KBM-7 (cell line): Measurements from ENCODE around the gene DIP2C.
A peak's percentile ranks its signal among the peaks of the same experiment; 100 is the strongest.
"Not testable (repeated sequence)": the region's sequence is repeated elsewhere in the genome, so short reads cannot be mapped to it uniquely, and the experiment has no call there.

ENCODE experiments used
- DNase-seq: peaks from one replicate; pipeline ENCODE4 v3.0.0-alpha.2; 2015
- in situ Hi-C: fragments of 300-500 bp; cut with MboI; formaldehyde crosslinking; loops from 2 replicates; pipeline ENCODE4 v1.14.3; 2020; ENCODE audit warnings: low sequenced_read_pairs, low pct_unique_long_range_greater_than_20kb, mixed read lengths

The DIP2C gene

DNA sequence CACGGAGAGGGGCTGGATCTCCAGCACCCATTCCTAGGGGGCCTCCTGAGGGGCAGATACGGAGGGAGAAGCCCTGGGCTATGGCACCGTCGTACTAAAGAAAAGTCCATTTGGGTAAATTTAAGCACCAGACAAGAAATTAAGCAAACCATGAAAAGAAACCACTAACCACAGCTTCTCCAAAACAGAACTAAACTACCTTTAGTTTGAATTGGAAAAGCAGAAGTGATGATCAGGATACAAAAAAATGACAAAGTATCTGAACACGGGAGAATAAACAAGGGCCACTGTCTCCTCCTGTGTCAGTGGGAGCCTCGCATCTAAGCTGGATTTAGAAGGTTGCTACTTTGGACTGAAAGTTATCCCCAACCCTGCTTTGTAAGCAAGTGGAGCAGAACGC lies 69.1 kb downstream of the DIP2C start:
- peak; percentile 70 for DNase-seq
- in situ Hi-C loops: no loop called here

DNA sequence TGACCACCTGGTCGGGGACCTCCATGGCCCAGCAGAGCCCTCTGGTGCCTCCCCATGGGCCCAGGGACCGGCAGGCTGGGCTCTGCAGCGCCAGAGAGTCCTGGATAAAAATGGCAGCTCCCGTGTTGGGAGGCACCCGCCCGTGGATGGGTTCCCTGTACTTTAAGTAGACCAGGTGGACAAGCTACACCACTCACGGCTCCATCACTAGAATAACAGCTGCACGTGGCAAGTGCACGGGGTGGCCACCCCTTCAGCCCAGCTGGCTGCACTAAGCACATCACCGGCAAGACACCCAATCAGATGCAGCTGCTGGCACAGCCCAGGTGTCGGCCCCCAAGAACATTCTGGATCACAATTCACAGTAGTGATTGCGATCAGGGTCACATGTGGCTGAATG lies 69.8 kb downstream of the DIP2C start:
- in situ Hi-C loops: no loop called here
- no peak for DNase-seq

DNA sequence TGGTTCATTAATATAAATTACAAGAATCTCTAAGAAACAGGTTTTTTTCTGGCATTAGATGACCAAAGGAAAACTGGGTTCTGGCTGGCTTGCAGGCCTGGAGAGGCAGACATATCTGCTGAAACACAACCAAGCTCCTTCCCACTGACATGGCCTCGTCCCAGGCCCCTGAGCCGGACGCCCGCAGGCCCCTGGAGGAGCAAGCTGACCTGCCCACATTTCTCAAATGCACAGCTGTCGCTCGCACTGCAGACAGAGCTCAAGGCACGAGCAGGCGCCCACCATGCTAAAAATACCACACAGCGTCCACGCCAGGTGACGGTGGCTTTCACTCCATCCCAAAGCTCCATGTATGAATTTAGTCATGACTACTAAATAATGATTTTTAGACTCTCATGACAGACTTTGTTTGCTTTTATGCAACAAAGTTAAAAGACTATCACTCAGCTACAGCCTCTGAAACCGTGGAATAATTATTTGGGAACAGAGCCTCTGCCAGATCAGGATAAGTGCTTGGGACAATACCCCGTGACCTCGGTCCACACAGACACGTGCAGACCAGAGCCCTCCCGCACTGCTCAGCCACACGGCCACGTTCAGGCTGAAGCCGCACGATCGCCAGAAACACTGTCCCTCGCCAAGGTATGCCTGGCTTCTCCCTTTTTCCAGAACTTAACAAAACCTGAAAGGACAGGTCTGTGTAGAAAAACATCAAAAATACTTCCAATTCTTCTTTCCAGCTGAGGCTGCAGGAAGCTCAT lies 71.1 kb downstream of the DIP2C start:
- in situ Hi-C loops: no loop called here
- DNase-seq: no peak

DNA sequence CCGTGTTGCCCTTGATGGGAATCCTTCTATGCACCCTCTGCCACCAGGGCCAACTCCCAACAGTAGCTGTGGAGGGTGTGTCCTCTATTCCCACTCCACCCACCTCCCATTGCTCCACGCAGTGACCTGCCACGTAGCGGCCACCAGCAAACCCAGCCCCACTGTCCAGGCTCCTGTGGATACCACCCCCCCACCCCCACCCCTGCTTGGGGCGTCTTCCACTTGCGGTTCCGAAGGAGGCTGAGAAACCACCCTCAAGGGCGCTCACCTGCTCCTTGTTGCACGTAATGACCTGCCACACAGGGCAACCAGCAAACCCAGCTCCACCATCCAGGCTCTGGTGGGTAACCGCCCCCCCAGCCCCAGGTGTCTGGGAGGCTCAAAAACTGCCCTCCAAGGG lies 72.0 kb downstream of the DIP2C start:
- in situ Hi-C loops: no loop called here
- no peak for DNase-seq

DNA sequence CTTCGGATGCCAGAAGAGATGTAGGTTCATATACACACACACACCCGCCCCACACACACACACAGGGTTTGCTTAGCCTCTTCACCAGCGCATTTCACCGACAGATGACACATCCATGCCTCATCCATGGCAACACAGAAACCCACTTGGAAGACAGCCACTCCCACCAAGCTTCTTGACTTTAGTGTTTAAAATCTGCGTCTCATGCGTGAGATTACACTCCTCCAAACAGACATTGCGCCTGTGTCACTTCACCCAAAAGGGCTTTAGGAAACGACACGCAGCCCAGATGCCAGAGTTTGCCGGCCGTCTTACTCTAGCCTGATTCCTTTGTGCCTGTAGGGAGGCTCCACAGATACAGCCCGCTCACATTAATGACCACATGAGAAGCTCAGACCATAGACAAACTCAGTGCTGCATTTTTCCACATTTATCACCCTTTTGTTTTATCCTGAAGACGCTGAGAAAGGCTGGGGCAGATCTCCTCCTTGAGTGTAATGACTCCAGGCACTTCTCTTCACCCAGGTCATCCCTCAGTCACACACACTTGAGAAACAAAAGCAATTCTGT lies 73.8 kb downstream of the DIP2C start:
- in situ Hi-C loops: no loop called here

DNA sequence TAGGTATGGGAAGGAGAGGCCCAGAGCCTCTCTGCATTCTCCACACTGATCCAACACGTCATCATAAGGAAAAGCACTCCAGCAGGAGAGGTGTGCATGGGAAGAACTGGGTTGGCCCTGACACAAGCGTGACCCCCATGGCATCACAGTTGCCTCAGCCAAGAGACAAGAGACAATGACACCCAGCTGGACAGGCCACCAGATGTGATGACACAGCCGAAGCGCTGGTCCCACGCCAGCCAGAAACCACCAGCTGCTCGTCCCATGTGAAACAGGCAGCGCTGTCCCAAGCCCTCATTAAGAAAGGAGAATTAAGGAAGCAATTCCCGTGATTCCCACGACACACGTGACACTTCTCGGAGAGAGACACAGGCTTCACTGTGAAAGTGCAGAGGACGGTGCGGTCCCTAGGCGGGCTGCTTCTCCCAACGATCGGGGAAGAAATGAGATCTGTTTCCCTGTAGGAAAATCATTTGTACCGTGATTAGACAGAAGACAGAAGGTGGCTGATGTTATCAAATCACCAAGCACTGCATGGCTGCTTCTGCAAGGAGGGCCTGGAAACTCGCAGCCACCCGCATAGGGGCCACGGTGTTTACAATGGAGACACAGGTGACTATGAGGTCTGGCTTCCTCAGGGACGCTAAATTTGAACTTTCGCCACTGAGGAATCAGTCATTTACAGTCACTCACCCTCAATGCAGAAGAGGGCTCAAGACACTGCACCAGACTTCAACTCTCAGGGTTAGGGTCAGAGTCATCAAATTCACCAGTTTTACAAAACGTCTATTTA lies 74.5 kb downstream of the DIP2C start:
- in situ Hi-C loops: no loop called here
- DNase-seq: no peak

More for the DNA sequence above, 73.8 kb downstream of the DIP2C start:
- DNase-seq: no peak

DNA sequence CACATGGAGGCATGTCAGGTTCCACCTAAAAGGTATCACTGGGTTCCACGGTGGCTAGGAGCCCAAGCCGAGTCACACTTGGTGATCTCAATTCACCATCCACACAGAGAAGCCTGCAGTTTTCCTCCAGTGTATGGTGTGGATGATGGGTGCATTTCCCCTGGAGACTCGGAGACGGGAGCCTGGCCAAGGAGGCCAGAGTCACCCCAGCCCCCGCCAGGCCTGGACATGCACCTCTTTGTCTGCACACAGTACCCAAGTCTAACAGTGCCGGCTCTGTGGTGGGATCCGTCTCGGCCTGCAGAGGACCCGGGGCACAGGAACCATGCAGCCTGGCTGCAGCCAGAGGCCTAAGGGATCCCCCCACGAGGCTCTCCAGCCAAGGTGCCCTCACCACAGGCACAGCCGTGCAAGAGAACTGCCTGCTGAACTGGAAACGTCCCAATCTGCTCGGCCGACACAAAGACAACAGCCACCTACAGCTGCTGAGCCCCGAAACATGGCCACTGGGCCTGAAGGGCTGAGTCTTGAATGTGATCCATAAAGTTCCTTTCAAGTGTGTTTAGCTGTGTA lies 75.2 kb downstream of the DIP2C start:
- no peak for DNase-seq
- in situ Hi-C loops: no loop called here

DNA sequence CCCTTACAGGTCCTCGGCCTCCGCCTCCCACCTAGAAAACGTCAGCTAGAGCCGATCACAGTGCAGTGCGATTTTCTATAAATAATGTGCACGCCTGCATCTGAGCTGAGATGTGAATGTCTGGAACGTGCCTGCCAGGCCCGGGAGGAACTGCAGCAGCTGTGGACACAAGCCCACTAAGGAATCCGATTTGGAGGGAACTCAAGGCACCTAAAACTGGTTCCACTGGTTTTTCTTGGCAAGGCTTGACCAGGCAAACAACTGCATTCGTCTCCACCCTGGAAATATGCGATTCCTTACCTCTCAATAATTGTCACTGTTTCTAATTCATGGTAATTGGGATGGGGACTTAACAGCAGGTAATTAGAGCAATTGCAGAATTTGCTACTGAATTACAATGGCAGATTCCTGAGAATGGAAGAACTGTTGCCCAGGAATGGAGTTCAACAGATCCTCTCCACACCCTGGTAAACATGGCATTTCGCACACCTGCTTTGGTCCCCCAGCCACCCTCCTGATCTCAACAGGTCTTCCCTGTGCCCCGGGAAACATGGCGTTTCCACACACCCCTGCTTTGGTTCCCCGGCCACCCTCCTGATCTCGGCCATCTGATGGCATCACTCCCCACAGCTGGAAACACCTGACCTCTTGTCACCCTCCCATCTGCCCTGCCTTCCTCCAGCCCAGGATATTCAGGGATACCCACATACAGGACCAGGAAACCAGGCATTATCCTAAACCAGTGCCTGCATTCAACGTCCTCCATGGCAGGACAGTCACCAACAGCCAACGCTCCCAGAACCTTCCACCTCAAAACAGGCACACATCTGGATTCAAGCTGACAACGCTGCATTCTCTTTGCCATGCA lies 76.0 kb downstream of the DIP2C start:
- DNase-seq: no peak
- in situ Hi-C loops: no loop called here

DNA sequence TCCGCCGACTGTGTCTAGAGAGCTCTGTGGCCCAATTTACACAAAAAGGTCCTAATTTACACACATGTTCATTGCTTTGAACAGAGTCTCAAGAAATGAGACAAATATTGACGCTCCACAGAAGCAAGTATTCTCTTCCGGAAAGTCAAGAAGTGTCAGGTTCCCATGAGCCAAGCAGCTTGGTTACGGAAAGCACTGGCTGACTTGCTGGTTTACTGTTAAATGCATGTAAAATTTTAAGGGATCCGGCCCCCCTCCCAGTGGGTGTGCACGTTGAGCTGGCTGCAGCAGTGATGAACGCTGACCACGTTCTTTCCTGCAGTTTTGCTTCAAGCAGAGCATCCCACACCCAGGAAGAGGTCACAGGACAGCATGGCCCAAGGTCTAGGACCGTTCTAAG lies 76.8 kb downstream of the DIP2C start:
- no peak for DNase-seq
- in situ Hi-C loops: no loop called here

DNA sequence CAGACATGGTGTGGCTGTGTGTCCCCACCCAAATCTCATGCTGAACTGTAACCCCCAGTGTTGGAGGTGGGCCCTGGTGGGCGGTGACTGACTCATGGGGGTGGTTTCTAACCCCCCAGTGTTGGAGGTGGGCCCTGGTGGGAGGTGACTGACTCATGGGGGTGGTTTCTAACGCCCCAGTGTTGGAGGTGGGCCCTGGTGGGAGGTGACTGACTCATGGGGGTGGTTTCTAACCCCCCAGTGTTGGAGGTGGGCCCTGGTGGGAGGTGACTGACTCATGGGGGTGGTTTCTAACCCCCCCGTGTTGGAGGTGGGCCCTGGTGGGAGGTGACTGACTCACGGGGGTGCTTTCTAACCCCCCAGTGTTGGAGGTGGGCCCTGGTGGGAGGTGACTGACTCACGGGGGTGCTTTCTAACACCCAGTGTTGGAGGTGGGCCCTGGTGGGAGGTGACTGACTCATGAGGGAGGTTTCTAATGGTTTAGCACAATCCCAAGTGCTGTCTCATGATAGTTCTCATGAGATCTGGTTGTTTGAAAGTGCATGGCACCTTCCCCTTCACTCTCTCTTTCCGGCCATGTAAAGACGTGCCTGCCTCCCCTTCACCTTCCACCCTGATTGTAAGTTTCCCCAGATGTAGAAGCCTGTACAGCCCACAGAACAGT lies 78.7 kb downstream of the DIP2C start:
- in situ Hi-C loops: not testable (repeated sequence)

DNA sequence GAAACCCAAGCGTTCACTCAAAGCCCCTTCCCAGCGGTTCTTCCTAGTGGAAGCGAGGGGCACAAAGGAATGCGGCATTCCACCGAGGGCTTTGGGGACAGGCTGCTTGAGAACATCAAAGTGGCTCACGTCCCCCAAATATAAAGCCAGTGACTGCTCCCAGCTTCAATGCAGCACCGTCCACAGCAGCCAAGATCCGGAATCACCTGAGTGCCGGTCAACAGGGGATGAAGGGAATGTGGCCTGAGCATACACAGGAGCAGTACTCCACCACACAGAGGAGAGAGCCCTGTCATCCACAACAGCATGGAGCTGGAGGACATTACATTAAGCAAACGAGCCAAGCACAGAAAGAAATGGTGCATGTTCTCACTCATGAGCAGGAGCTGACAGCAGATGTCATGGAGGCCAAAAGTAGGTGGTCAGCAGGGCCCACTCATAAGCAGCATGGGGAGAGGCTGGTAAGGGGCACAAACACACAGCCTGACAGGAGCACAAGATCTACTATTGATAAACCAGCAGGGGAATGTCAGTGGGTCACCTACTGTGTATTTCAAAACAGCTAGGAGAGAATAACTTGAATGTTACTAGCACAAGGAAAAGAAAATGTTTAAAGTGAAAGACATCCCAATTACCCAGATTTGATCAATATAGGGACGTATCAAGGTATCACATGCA lies 79.5 kb downstream of the DIP2C start:
- in situ Hi-C loops: no loop called here
- no peak for DNase-seq

More for the DNA sequence above, 78.7 kb downstream of the DIP2C start:
- not testable (repeated sequence) for DNase-seq

DNA sequence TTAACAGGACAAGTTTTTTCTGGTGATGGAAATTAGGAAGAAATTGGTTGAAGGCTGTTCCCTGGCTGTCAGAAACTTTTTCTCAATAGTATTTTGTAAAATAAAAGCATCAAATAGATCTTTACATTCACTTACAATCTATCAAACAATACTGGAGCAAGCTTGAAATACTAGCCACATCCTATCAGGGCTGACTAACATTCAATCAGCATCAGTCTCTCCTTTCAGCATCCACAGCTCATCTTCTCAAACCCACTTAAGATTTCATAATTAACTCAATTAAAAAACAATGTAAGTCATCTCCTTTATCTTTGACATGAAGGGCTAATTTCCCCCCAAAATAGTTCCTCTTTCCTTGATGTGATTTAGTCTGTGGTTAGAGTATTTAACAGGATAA lies 80.2 kb downstream of the DIP2C start:
- DNase-seq: no peak
- in situ Hi-C loops: no loop called here

DNA sequence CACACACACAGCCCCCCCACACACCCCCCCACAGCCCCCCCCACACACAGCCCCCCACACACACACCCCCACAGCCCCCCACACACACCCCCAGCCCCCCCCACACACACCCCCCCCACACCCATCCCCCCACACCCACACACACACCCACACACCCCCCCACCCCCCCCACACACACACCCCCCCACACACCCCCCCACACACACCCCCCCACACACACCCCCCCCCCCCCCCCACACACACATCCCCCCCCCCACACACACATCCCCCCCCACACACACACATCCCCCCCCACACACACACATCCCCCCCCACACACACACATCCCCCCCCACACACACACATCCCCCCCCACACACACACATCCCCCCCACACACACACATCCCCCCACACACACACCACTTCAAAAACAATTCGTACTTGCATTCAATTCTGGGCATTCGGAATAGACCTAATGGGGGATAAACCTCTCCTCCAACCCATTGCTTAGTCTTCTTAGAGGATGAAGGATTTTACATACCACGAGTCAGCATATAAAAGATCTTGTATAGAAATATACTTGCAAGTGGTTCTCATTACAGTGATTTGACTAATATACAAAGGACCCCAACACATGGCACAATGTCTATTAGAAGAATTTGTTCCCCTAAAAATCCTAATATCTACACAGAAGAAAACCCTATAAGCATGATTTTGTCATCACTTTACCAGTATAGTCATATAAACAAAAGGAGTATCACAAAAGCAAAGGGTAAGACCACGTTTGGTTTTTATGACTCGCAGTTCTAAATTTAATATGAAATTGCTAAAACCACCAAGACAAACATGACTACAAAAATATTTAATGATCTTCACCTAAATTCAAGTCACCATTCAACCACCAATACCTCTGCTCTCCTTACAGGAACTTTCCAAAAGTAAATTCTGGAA lies 80.9 kb downstream of the DIP2C start:
- DNase-seq: no peak
- in situ Hi-C loops: no loop called here

DNA sequence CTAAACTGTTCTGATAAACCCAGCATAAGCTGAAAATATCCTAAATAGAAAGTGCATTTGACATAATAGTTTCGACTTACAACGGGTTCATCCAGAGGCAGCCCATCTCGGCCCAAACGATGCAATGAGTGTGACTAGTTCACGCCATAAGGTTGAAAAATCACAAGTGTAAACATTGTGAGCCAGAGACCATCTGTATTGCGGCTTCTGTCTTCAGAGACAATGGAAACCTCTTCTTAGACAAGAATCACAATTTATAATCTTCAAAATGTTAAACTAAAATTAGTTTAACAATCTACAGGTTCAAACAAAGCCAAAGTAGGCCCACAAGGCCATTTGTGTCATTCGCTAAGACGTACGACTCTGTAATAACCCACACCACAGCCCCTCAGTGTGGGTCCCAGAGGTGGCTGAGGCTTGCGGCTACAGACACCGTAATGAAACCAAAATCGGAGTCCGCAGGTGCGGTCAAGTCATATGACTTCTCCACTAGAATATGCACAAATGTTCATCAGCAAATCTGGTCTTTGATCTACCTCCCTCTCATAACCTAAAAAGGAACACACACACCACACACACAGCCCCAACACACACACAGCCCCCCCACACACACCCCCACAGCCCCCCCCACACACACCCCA lies 81.8 kb downstream of the DIP2C start:
- in situ Hi-C loops: no loop called here
- DNase-seq: no peak

DNA sequence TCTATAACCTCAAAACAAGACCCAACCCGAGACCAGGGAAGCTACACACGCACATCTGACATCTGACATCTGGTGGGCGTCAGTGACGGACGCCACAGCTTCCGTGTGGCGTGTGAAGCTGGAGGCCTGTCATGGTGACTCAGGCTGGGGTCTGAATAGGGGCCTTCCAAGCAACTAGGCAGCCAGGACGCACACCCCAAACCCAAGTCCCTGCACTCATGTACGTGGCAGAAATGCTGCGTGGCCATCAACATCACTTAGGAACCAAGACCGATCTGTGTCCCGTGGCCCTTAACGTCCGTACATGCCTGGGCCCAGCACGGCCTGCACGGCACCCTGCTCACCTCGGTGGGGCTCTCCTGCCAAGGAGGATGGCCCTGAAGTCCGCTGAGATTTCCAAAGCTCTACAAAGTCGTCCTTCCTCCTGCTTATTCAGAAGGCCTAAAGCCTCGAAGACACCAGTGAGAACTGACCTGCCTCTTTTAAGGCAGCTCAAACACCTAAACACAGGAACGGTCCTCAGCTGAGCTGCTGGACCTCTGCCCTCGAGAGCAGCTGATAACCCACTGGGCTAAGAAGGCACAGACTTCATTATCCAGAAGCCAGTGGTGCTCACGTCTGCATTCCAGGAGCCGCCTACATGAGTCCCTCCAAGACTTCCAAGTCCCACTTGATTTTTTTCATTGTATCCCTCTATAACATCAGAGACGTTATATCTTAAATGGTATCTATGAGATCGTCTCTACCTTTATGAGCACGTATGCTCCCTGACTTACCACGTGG lies 82.5 kb downstream of the DIP2C start:
- no peak for DNase-seq
- in situ Hi-C loops: no loop called here
